NOMO-1 treated with DMSO at 0.1 percent for 48 hours (cell line): ENCODE results near the gene RNASE4.
"Not testable (repeated sequence)": the region's sequence is repeated elsewhere in the genome, so short reads cannot be mapped to it uniquely, and the experiment has no call there.

Experiments
- DNase-seq: peaks from one replicate; lab custom pipeline; 2025; ENCODE audit not compliant: unreplicated experiment; lab: John Stamatoyannopoulos, UW

RNASE4 gene

DNA sequence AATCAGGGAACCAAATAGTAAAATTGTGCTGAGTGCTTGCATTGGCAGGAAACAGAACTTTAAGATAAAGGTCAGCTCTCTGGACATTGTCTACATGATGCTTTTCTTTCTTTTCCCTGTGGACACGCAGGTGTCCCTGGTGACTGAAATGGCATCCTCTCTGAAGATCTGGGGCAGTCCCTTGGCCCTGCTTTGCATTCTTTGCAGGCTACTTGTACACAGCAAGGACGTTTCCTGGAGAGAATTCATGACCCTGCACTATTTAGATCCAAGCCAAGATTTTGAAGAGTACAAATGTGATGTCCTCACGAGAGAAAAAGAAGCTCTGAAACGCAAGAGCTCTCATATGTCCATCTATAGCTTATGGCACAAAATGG is 50.1 kb downstream of the RNASE4 start:
- DNase-seq = no peak

DNA sequence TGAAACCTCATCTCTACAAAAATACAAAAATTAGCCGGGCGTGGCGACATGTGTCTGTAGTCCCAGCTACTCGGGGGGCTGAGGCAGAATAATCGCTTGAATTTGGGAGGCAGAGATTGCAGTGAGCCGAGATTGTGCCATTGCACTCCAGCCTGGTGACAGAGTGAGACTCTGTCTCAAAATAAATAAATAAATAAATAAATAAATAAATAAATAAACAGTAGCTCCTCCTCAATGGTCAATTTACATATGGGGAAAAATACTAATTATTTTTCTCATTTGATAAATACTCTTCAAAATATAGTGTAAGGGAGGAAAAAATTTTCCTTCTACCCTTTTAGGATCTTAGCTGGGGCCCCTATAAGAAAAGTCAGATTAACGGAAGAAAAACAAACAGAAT is 53.9 kb downstream of the RNASE4 start:
- not testable (repeated sequence) for DNase-seq

- DNase-seq = no peak
Observed at GRCh38 chr14:20742132-20742531, 57.8 kb downstream of the RNASE4 start.

- DNase-seq = no peak
Observed at GRCh38 chr14:20743556-20743955, 59.2 kb downstream of the RNASE4 start.

GRCh38 chr14:20745571-20746358 is 61.4 kb downstream of the RNASE4 start, which contains the start of gene EDDM3A:
TSS of gene EDDM3A (plus strand) at chr14:20745887. CDS start at chr14:20747581, 1,694 bp downstream.
- no peak for DNase-seq

GRCh38 chr14:20746566-20746965 is 62.2 kb downstream of the RNASE4 start:
- no peak for DNase-seq

DNA sequence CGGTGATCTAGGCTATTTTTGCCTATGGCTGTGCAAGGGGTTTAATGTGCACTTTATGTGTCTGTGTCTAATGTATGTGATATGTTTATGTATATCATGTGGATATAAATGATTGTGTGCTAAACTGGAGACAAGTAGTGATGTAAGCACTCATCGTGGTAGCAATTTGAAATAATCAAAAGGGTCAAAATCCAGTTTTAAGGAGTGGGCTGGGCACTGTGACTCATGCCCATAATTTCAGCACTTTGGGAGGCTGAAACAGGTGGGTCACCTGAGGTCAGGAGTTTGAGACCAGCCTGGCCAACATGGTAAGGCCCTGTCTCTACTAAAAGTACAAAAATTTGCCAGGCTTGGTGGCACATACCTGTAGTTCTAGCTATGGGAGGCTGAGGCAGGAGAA is 64.1 kb downstream of the RNASE4 start:
- DNase-seq = no peak

DNA sequence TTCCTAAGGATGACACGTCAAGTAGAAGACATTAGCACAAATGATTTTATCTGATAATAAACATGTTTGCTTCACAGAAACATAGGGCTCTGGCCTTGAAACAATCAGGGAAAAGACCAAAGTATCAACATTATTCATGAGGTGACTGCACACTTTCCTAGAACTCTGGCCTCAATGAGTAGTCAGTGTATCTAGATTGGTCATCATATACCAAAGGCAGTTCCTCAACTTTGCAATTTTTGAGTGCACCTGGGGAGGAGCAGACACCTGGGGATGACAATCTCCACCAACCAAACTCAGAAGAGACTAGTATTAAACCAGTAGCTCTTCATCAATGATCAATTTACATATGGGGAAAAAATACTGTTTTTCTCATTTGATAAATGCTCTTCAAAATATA is 65.8 kb downstream of the RNASE4 start:
- no peak for DNase-seq
